Esophagus muscularis mucosa (tissue), 4 donors: ENCODE data around the gene CEND1. TPM values are rescaled to one million over a fixed set of nuclear protein-coding genes. Genes with fewer than 3 reads are reported as not detected.

Source experiments
- DNase-seq: peaks from one replicate; pipeline ENCODE4 v3.0.0-alpha.2; 2017; ENCODE audit errors: extremely low spot score
- H3K27ac ChIP-seq, 4 donors: fragments of 200-600 bp; sonication (generic); replicated peaks in 1 of 4; 1 replicate in 3 of 4; 2 replicates in 1 of 4; pipeline ENCODE4 v1.5.1; 2016 to 2019; ENCODE audit warnings: mild to moderate bottlenecking in 1 of 4
- H3K27me3 ChIP-seq, 4 donors: fragments of 200-600 bp; sonication (generic); one replicate each; pipeline versions ENCODE4 v1.5.1 to v1.6.0; 2016 to 2019
- H3K36me3 ChIP-seq, 4 donors: fragments of 200-600 bp; sonication (generic); one replicate each; pipeline ENCODE4 v1.5.1; 2016 to 2019
- H3K4me1 ChIP-seq, 4 donors: fragments of 200-600 bp; sonication (generic); one replicate each; pipeline ENCODE4 v1.5.1; 2016 to 2019
- H3K4me3 ChIP-seq, 4 donors: fragments of 200-600 bp; sonication (generic); 1 replicate in 2 of 4; 2 replicates in 2 of 4; pipeline ENCODE4 v1.5.1; 2016 to 2019; ENCODE audit warnings: mild to moderate bottlenecking in 4 of 4, moderate library complexity in 1 of 4
- H3K9me3 ChIP-seq, 4 donors: fragments of 200-600 bp; sonication (generic); 1 replicate in 3 of 4; 2 replicates in 1 of 4; pipeline ENCODE4 v1.5.1; 2016 to 2019
- CTCF ChIP-seq, 3 experiments: fragments of 200-600 bp in 2 of 3; fragments of 450-650 bp in 1 of 3; sonication (generic) in 2 of 3; IDR thresholded peaks; one replicate each; pipeline ENCODE4 v1.5.1; 2017 to 2019; ENCODE audit warnings: antibody characterized with exemption in 3 of 3, mild to moderate bottlenecking in 2 of 3, moderate library complexity in 1 of 3
- EP300 ChIP-seq: sonication (generic); formaldehyde crosslinking; IDR thresholded peaks from one replicate; pipeline ENCODE4 v1.6.1; 2017; ENCODE audit warnings: antibody characterized with exemption
- POLR2A ChIP-seq: fragments of 450-650 bp; IDR thresholded peaks from one replicate; pipeline ENCODE4 v1.6.1; 2017; ENCODE audit warnings: antibody characterized with exemption, moderate library complexity, mild to moderate bottlenecking, low read depth
- POLR2AphosphoS5 ChIP-seq, 2 donors: sonication (generic); formaldehyde crosslinking; IDR thresholded peaks; one replicate each; pipeline ENCODE4 v1.6.1; 2017; ENCODE audit warnings: antibody characterized with exemption in 2 of 2
- WGBS: methylation state at CpG from one replicate; pipeline ENCODE4 v1.1.5; 2018; 5-methylcytosine and 5-hydroxymethylcytosine counted together
- intact Hi-C: fragments of 100-400 bp; cut with DNase I; formaldehyde crosslinking; loops from one replicate; pipeline ENCODE4 v1.15.1; 2023
- total RNA-seq, 4 donors: library from RNA; depleted of rRNA; stranded (reverse); fragments of >200 nt; gene quantifications; one replicate each; pipeline versions ENCODE4 v1.1.0 to v1.2.1, GENCODE V29; 2016

The CEND1 gene
- total RNA-seq, 4 donors from 2014 or later = 0.42 to 3.3 (median 2.6) TPM

- Histone ChIP-seq H3K9me3 (no peaks in the 10 kb centered on the region), H3K27ac (no peak overlapping the region), H3K36me3 (peaks cover 14 to 48% (median 44%) of the 10 kb centered on the region in 4 donors), H3K27me3 (no peaks in the 10 kb centered on the region), H3K4me3 (peak overlapping the region in 1 of 4 donors; percentile 98), H3K4me1 (peaks cover 24 to 73% (median 55%) of the 10 kb centered on the region in 4 donors)
- intact Hi-C loops = no loop called here
- TF ChIP-seq EP300 (no peak), POLR2A (no peak), CTCF (IDR thresholded peaks at IDR 0.05) (no peak), POLR2AphosphoS5 (IDR thresholded peaks at IDR 0.05) (no peak)
- 78% methylated on average over 15 of the region's 20 CpGs for WGBS
- DNase-seq = no peak
These were observed 14.9 kb downstream of the CEND1 start for GRCh38 chr11:774873-775592.

GRCh38 chr11:773830-774229 lies 16.1 kb downstream of the CEND1 start:
- peaks cover 14 to 56% (median 51%) of the 10 kb centered on the region in 4 donors for H3K36me3 ChIP-seq
- H3K27me3 ChIP-seq = no peaks in the 10 kb centered on the region
- no peak for DNase-seq
- TF ChIP-seq CTCF (IDR thresholded peaks at IDR 0.05) (no peak), POLR2A (no peak), EP300 (no peak), POLR2AphosphoS5 (IDR thresholded peaks at IDR 0.05) (no peak)
- peaks cover 24 to 65% (median 51%) of the 10 kb centered on the region in 4 donors for H3K4me1 ChIP-seq
- intact Hi-C loops = no loop called here
- no peaks in the 10 kb centered on the region for H3K9me3 ChIP-seq
- WGBS = 94% methylated on average over 8 of the region's 9 CpGs
- H3K4me3 ChIP-seq = no peak overlapping the region
- H3K27ac ChIP-seq = no peak overlapping the region

GRCh38 chr11:773425-773824 lies 16.5 kb downstream of the CEND1 start:
- DNase-seq = no peak
- 81% methylated on average over 5 of the region's 5 CpGs for WGBS
- TF ChIP-seq EP300 (no peak), CTCF (IDR thresholded peaks at IDR 0.05) (no peak), POLR2AphosphoS5 (IDR thresholded peaks at IDR 0.05) (no peak), POLR2A (no peak)
- H3K27me3 ChIP-seq = no peaks in the 10 kb centered on the region
- peaks cover 23 to 61% (median 48%) of the 10 kb centered on the region in 4 donors for H3K4me1 ChIP-seq
- peaks cover 14 to 59% (median 54%) of the 10 kb centered on the region in 4 donors for H3K36me3 ChIP-seq
- intact Hi-C loops = no loop called here
- no peak overlapping the region for H3K27ac ChIP-seq
- H3K9me3 ChIP-seq = no peaks in the 10 kb centered on the region
- no peak overlapping the region for H3K4me3 ChIP-seq

GRCh38 chr11:772429-773390 lies 17.2 kb downstream of the CEND1 start:
- TF ChIP-seq EP300 (no peak), POLR2AphosphoS5 (IDR thresholded peaks at IDR 0.05) (no peak), CTCF (IDR thresholded peaks at IDR 0.05) (no peak), POLR2A (no peak)
- no peak for DNase-seq
- 84% methylated on average over 16 of the region's 34 CpGs for WGBS
- Histone ChIP-seq H3K36me3 (peaks cover 14 to 63% (median 57%) of the 10 kb centered on the region in 4 donors), H3K27ac (peak overlapping the region in 1 of 4 donors; percentile 57), H3K4me3 (no peak overlapping the region), H3K9me3 (no peaks in the 10 kb centered on the region), H3K27me3 (no peaks in the 10 kb centered on the region), H3K4me1 (peaks cover 19 to 54% (median 41%) of the 10 kb centered on the region in 4 donors)
- intact Hi-C loops = no loop called here
